WTC11 (cell line): ENCODE results near the gene PROM2.

ENCODE experiments used
- ATF2 ChIP-seq: sonication (generic); formaldehyde crosslinking; IDR thresholded peaks from 2 replicates; pipeline ENCODE4 v1.8.1; 2022; ENCODE audit warnings: low read depth, missing genetic modification reagents, borderline replicate concordance
- ATF3 ChIP-seq: sonication (generic); formaldehyde crosslinking; conservative IDR thresholded peaks from 2 replicates; pipeline ENCODE4 v1.8.1; 2022; ENCODE audit warnings: mild to moderate bottlenecking, missing genetic modification reagents
- CREB1 ChIP-seq: sonication (generic); formaldehyde crosslinking; IDR thresholded peaks from 2 replicates; pipeline ENCODE4 v1.8.0; 2023; ENCODE audit warnings: mild to moderate bottlenecking, missing genetic modification reagents
- CTCF ChIP-seq: fragments of 200-600 bp; IDR thresholded peaks from 2 replicates; pipeline ENCODE4 v1.8.0; 2022; ENCODE audit warnings: antibody characterized with exemption
- ESRRA ChIP-seq: sonication (generic); formaldehyde crosslinking; IDR thresholded peaks from 2 replicates; pipeline ENCODE4 v1.8.1; 2022; ENCODE audit warnings: mild to moderate bottlenecking, missing genetic modification reagents, borderline replicate concordance
- KAT7 ChIP-seq: sonication (generic); formaldehyde crosslinking; IDR thresholded peaks from 2 replicates; pipeline ENCODE4 v1.8.1; 2023; ENCODE audit warnings: missing genetic modification reagents, mild to moderate bottlenecking, borderline replicate concordance
- MXD4 ChIP-seq: fragments of 250-450 bp; sonication (Bioruptor Pico); IDR thresholded peaks from 2 replicates; pipeline ENCODE4 v1.8.0; 2021; ENCODE audit warnings: mild to moderate bottlenecking, moderate library complexity, borderline replicate concordance
- NR3C1 ChIP-seq: sonication (generic); formaldehyde crosslinking; conservative IDR thresholded peaks from 2 replicates; pipeline ENCODE4 v1.8.1; 2023; ENCODE audit warnings: low read depth, mild to moderate bottlenecking, missing genetic modification reagents
- SMAD4 ChIP-seq: sonication (generic); formaldehyde crosslinking; IDR thresholded peaks from 2 replicates; pipeline ENCODE4 v1.8.0; 2022; ENCODE audit warnings: mild to moderate bottlenecking, missing genetic modification reagents
- TCF7 ChIP-seq: sonication (generic); formaldehyde crosslinking; IDR thresholded peaks from 2 replicates; pipeline ENCODE4 v1.8.0; 2022; ENCODE audit warnings: mild to moderate bottlenecking, low read depth, missing genetic modification reagents, moderate library complexity
- USF2 ChIP-seq: sonication (generic); formaldehyde crosslinking; IDR thresholded peaks from 2 replicates; pipeline ENCODE4 v1.8.1; 2023; ENCODE audit warnings: mild to moderate bottlenecking, missing genetic modification reagents, moderate library complexity
- ZNF512 ChIP-seq: sonication (generic); formaldehyde crosslinking; IDR thresholded peaks from 2 replicates; pipeline ENCODE4 v1.8.1; 2022; ENCODE audit warnings: missing genetic modification reagents, borderline replicate concordance

- TF ChIP-seq ZNF512 (CRISPR knock-in tag) = no peak
- TF ChIP-seq TCF7 (CRISPR knock-in tag) = no peak
- TF ChIP-seq ATF3 (CRISPR knock-in tag) = no peak
- no peak for TF ChIP-seq ATF2 (CRISPR knock-in tag)
- no peak for TF ChIP-seq CTCF
- no peak for TF ChIP-seq USF2 (CRISPR knock-in tag)
- TF ChIP-seq CREB1 (CRISPR knock-in tag) = no peak
- no peak for TF ChIP-seq SMAD4 (CRISPR knock-in tag)
- TF ChIP-seq MXD4 (CRISPR knock-in tag) = no peak
- TF ChIP-seq ESRRA (CRISPR knock-in tag) = no peak
- TF ChIP-seq KAT7 (CRISPR knock-in tag) = no peak
- no peak for TF ChIP-seq NR3C1 (CRISPR knock-in tag)
Observed at GRCh38 chr2:95275151-95275515, 884 bp downstream of the PROM2 start.
